GM19463 (cell line): ENCODE results near the gene PACRG.

ENCODE experiments used
- ATAC-seq: cut with Tn5 transposase; IDR thresholded peaks from one replicate; pipeline ENCODE4 v1.9.1; 2021; ENCODE audit warnings: mild to moderate bottlenecking, moderate library complexity; ENCODE audit not compliant: unreplicated experiment

Gene PACRG

GRCh38 chr6:162862462-162862861 is 134.7 kb downstream of the PACRG start:
- no peak for ATAC-seq

- no peak for ATAC-seq
These were observed 135.2 kb downstream of the PACRG start for GRCh38 chr6:162862941-162863340.

- ATAC-seq = no peak
These were observed 136.0 kb downstream of the PACRG start for GRCh38 chr6:162863821-162864220.

GRCh38 chr6:162864911-162865310 is 137.1 kb downstream of the PACRG start:
- ATAC-seq = no peak

GRCh38 chr6:162866656-162867055 is 138.9 kb downstream of the PACRG start:
- no peak for ATAC-seq

- ATAC-seq = no peak
These were observed 140.6 kb downstream of the PACRG start for GRCh38 chr6:162868397-162868796.

GRCh38 chr6:162871966-162872365 is 144.2 kb downstream of the PACRG start:
- ATAC-seq = no peak

- no peak for ATAC-seq
These were observed 145.8 kb downstream of the PACRG start for GRCh38 chr6:162873537-162873936.

GRCh38 chr6:162875070-162875469 is 147.3 kb downstream of the PACRG start:
- no peak for ATAC-seq

GRCh38 chr6:162882801-162883481 is 155.2 kb downstream of the PACRG start:
- ATAC-seq = no peak

GRCh38 chr6:162887981-162888689 is 160.4 kb downstream of the PACRG start:
- no peak for ATAC-seq

GRCh38 chr6:162889303-162889702 is 161.5 kb downstream of the PACRG start:
- no peak for ATAC-seq

GRCh38 chr6:162898011-162898410 is 170.2 kb downstream of the PACRG start:
- ATAC-seq = no peak

- no peak for ATAC-seq
These were observed 171.4 kb downstream of the PACRG start for GRCh38 chr6:162899148-162899547.

GRCh38 chr6:162900503-162900902 is 172.7 kb downstream of the PACRG start:
- ATAC-seq = no peak

- ATAC-seq = no peak
These were observed 176.4 kb downstream of the PACRG start for GRCh38 chr6:162904069-162904663.

- no peak for ATAC-seq
These were observed 178.7 kb downstream of the PACRG start for GRCh38 chr6:162906479-162906878.

- no peak for ATAC-seq
These were observed 180.2 kb downstream of the PACRG start for GRCh38 chr6:162907876-162908481.

- no peak for ATAC-seq
These were observed 185.4 kb downstream of the PACRG start for GRCh38 chr6:162913206-162913605.

- no peak for ATAC-seq
These were observed 189.7 kb downstream of the PACRG start for GRCh38 chr6:162917506-162917905.

- no peak for ATAC-seq
These were observed 193.3 kb downstream of the PACRG start for GRCh38 chr6:162921062-162921461.
